IMR-90 (cell line): ENCODE measurements around the gene SNX14. TPM values are rescaled to one million over a fixed set of nuclear protein-coding genes. Genes with fewer than 3 reads are reported as not detected.

Source experiments
- ATAC-seq: fragments of 200-7000 bp; cut with Tn5 transposase; 2 replicates; pipeline ENCODE4 v1.9.1; 2020; ENCODE audit warnings: low read depth, mild to moderate bottlenecking, moderate library complexity
- BruUV-seq: library from RNA; stranded (reverse); fragments of 400-500 nt; replicated peaks from 2 replicates; lab custom pipeline; 2021; lab: Mats Ljungman, UMichigan
- CTCF ChIA-PET: fragments of 300-600 bp; formaldehyde crosslinking; extraction: SDS; loops from one replicate; lab custom pipeline; 2021; ENCODE audit warnings: antibody characterized with exemption; lab: Yijun Ruan, JAX
- POLR2A ChIA-PET: fragments of 300-600 bp; sonication (Branson Sonifier 250); formaldehyde crosslinking; loops from one replicate; lab custom pipeline; 2022; ENCODE audit warnings: antibody characterized with exemption; ENCODE audit not compliant: unreplicated experiment; lab: Charles Lee
- DNase-seq: peaks from one replicate; pipeline ENCODE4 v3.0.0; 2013
- H2AFZ ChIP-seq: replicated peaks from 2 replicates; pipeline ENCODE3; 2013; ENCODE audit warnings: low read length, mild to moderate bottlenecking; ENCODE audit not compliant: poor library complexity
- H2AK5ac ChIP-seq: 2 replicates; pipeline ENCODE4 v1.6.1; 2013; ENCODE audit warnings: low read depth, low read length, inconsistent platforms
- H2AK9ac ChIP-seq: replicated peaks from 2 replicates; pipeline ENCODE3; 2013; ENCODE audit warnings: mild to moderate bottlenecking, low read depth, low read length, moderate library complexity; ENCODE audit not compliant: poor library complexity
- H2BK120ac ChIP-seq: 2 replicates; pipeline ENCODE4 v1.6.1; 2013; ENCODE audit warnings: low read depth, low read length, inconsistent platforms
- H2BK15ac ChIP-seq: 3 replicates; pipeline ENCODE4 v1.6.1; 2013; ENCODE audit warnings: low read depth, low read length, inconsistent platforms
- H2BK20ac ChIP-seq: 2 replicates; pipeline ENCODE4 v1.6.1; 2013; ENCODE audit warnings: low read depth, mild to moderate bottlenecking, inconsistent platforms, low read length, moderate library complexity
- H2BK5ac ChIP-seq: 2 replicates; pipeline ENCODE4 v1.6.1; 2013; ENCODE audit warnings: mild to moderate bottlenecking, low read depth, low read length, inconsistent platforms; ENCODE audit not compliant: poor library complexity, severe bottlenecking
- H3K14ac ChIP-seq: replicated peaks from 2 replicates; pipeline ENCODE4 v1.6.1; 2013; ENCODE audit warnings: low read depth, low read length, inconsistent platforms
- H3K18ac ChIP-seq: 2 replicates; pipeline ENCODE4 v1.6.1; 2013; ENCODE audit warnings: low read depth, low read length, control low read depth
- H3K23ac ChIP-seq: 2 replicates; pipeline ENCODE4 v1.6.1; 2013; ENCODE audit warnings: low read depth, low read length, inconsistent platforms
- H3K27ac ChIP-seq: 2 replicates; pipeline ENCODE4 v1.5.1; 2013; ENCODE audit warnings: mild to moderate bottlenecking, control low read depth, low read length; ENCODE audit not compliant: insufficient read depth
- H3K27me3 ChIP-seq: 2 replicates; pipeline ENCODE4 v1.6.1; 2013; ENCODE audit warnings: low read length; ENCODE audit not compliant: control insufficient read depth, insufficient read depth
- H3K36me3 ChIP-seq: 2 replicates; pipeline ENCODE4 v1.6.1; 2013; ENCODE audit warnings: low read length, mixed read lengths; ENCODE audit not compliant: control insufficient read depth, insufficient read depth
- H3K4ac ChIP-seq: 2 replicates; pipeline ENCODE4 v1.6.1; 2013; ENCODE audit warnings: low read depth, low read length, inconsistent platforms
- H3K4me1 ChIP-seq: 2 replicates; pipeline ENCODE4 v1.6.1; 2013; ENCODE audit warnings: low read length, mixed read lengths; ENCODE audit not compliant: control insufficient read depth, insufficient read depth
- H3K4me2 ChIP-seq: 2 replicates; pipeline ENCODE4 v1.6.1; 2013; ENCODE audit warnings: low read depth, mild to moderate bottlenecking, control low read depth, low read length, moderate library complexity
- H3K4me3 ChIP-seq: 2 replicates; pipeline ENCODE4 v1.5.1; 2013; ENCODE audit warnings: low read depth, mild to moderate bottlenecking, control low read depth, low read length, moderate library complexity; ENCODE audit not compliant: insufficient read depth
- H3K56ac ChIP-seq: 2 replicates; pipeline ENCODE4 v1.6.1; 2013; ENCODE audit warnings: low read length, inconsistent platforms; ENCODE audit not compliant: insufficient read depth; ENCODE audit errors: extremely low read depth
- H3K79me1 ChIP-seq, 2 experiments: 2 replicates each; pipeline ENCODE4 v1.6.1; 2013; ENCODE audit warnings: low read length in 2 of 2, inconsistent platforms in 1 of 2, low read depth in 1 of 2
- H3K9ac ChIP-seq: 2 replicates; pipeline ENCODE4 v1.6.1; 2013; ENCODE audit warnings: low read depth, low read length, control low read depth
- H3K9me1 ChIP-seq: 2 replicates; pipeline ENCODE4 v1.6.1; 2013; ENCODE audit warnings: low read length, inconsistent platforms; ENCODE audit not compliant: insufficient read depth
- H3K9me3 ChIP-seq: 2 replicates; pipeline ENCODE4 v1.6.1; 2013; ENCODE audit warnings: low read length; ENCODE audit not compliant: control insufficient read depth, insufficient read depth
- H4K20me1 ChIP-seq: 2 replicates; pipeline ENCODE4 v1.6.1; 2013; ENCODE audit warnings: low read length, inconsistent platforms; ENCODE audit not compliant: insufficient read depth
- H4K5ac ChIP-seq: 2 replicates; pipeline ENCODE4 v1.6.1; 2013; ENCODE audit warnings: mild to moderate bottlenecking, low read depth, low read length, control low read depth
- H4K8ac ChIP-seq, 2 experiments: 2 replicates each; pipeline ENCODE4 v1.6.1; 2013; ENCODE audit warnings: low read depth in 2 of 2, low read length in 2 of 2, control low read depth in 1 of 2, inconsistent platforms in 1 of 2
- H4K91ac ChIP-seq: 2 replicates; pipeline ENCODE4 v1.6.1; 2013; ENCODE audit warnings: low read depth, low read length, inconsistent platforms; ENCODE audit not compliant: insufficient read depth
- CEBPB ChIP-seq: IDR thresholded peaks from 2 replicates; pipeline ENCODE4 v1.6.1; 2012; ENCODE audit warnings: low read depth, low read length, improper control_type of control experiment
- CTCF ChIP-seq: conservative IDR thresholded peaks from 2 replicates; pipeline ENCODE4 v1.5.1; 2012; ENCODE audit warnings: mild to moderate bottlenecking, low read depth, low read length, improper control_type of control experiment
- POLR2A ChIP-seq: IDR thresholded peaks from 2 replicates; pipeline ENCODE4 v1.6.1; 2012; ENCODE audit warnings: mild to moderate bottlenecking, low read depth, low read length
- RAD21 ChIP-seq: IDR thresholded peaks from 2 replicates; pipeline ENCODE4 v1.6.1; 2012; ENCODE audit warnings: low read length, improper control_type of control experiment
- RCOR1 ChIP-seq: IDR thresholded peaks from 2 replicates; pipeline ENCODE4 v1.6.1; 2012; ENCODE audit warnings: mild to moderate bottlenecking, low read length, improper control_type of control experiment; ENCODE audit not compliant: insufficient replicate concordance
- SMC3 ChIP-seq: fragments of 150-350 bp; IDR thresholded peaks from 2 replicates; pipeline ENCODE4 v1.6.1; 2016; ENCODE audit warnings: low read depth, mild to moderate bottlenecking, antibody characterized with exemption, low read length, moderate library complexity
- WGBS, 2 experiments: methylation state at CpG; one replicate each; pipeline versions ENCODE4 v1.1.5 to v1.1.7; 2013; ENCODE audit warnings: missing lambda C conversion rate in 2 of 2; ENCODE audit not compliant: insufficient read length in 1 of 2; ENCODE audit errors: extremely low coverage in 2 of 2; 5-methylcytosine and 5-hydroxymethylcytosine counted together
- dilution Hi-C: fragments of 300-500 bp; cut with HindIII; formaldehyde crosslinking; loops from one replicate; pipeline ENCODE4 v1.14.3; 2018; ENCODE audit warnings: low sequenced_read_pairs; ENCODE audit not compliant: unreplicated experiment
- in situ Hi-C: fragments of 300-500 bp; cut with MboI; formaldehyde crosslinking; loops from 3 replicates; pipeline ENCODE4 v1.14.3; 2019; ENCODE audit warnings: low sequenced_read_pairs, inconsistent platforms, mixed read lengths
- intact Hi-C: fragments of 100-400 bp; cut with micrococcal nuclease; formaldehyde crosslinking; loops from 2 replicates; pipeline ENCODE4 v1.10.0; 2022
- polyA plus RNA-seq, 3 experiments: library from polyadenylated mRNA; depleted of rRNA; stranded (reverse); fragments of >200 nt; gene quantifications; 2 replicates each; pipeline ENCODE4 v1.2.3, GENCODE V29; 2012; ENCODE audit warnings: low replicate concordance in 1 of 3
- total RNA-seq: library from RNA; depleted of rRNA; stranded (reverse); fragments of >200 nt; gene quantifications from 2 replicates; pipeline ENCODE4 v1.2.3, GENCODE V29; 2012

The SNX14 gene
- total and polyA plus RNA-seq, 2 of the 4 experiments (the other 2 are of a cell fraction): 39.9 to 61.8 TPM

- peak overlapping the region; percentile 38 for H2AFZ ChIP-seq
- POLR2A ChIA-PET: interaction anchor here (1.0 kb wide), 1 partner anchor 18 kb away, joined by 3 read pairs; no protein-coding TSS in a partner anchor
- 8% methylated on average over 2 of the region's 10 CpGs; no CpG with 5 or more reads in 1 of the 2 experiments for WGBS, 2 experiments
Measured at GRCh38 chr6:85482905-85483700, 110.6 kb downstream of the SNX14 start.

More at GRCh38 chr6:85482905-85483700, 110.6 kb downstream of the SNX14 start:
- Histone ChIP-seq H3K27me3 (no peaks in the 10 kb centered on the region), H3K79me1 (peaks cover 31 to 59% of the 10 kb centered on the region in 2 experiments), H2AK5ac (peak overlapping the region; percentile 95), H3K36me3 (peaks cover 17% of the 10 kb centered on the region), H2BK5ac (peak overlapping the region; percentile 47), H3K14ac (peak overlapping the region; percentile 82), H4K20me1 (no peaks in the 10 kb centered on the region), H3K9ac (no peak overlapping the region; the same call in 1 of the 2 replicates), H4K5ac (no peak overlapping the region), H2BK20ac (peak overlapping the region; percentile 60), H3K18ac (no peak overlapping the region), H3K4me2 (no peak overlapping the region), H2AK9ac (peak overlapping the region; percentile 25), H3K27ac (no peak overlapping the region), H3K4ac (peak overlapping the region; percentile 77; the same call in 1 of the 2 replicates), H4K8ac (peak overlapping the region; percentile 5 to 56; a peak in 3 of 4 replicates), H3K9me1 (peaks cover 17% of the 10 kb centered on the region), H3K4me3 (no peak overlapping the region), H3K56ac (no peak overlapping the region), H3K23ac (no peak overlapping the region), H3K9me3 (no peaks in the 10 kb centered on the region), H2BK120ac (peak overlapping the region; percentile 78), H4K91ac (peak overlapping the region; percentile 41; the same call in 1 of the 2 replicates), H2BK15ac (no peak overlapping the region), H3K4me1 (peaks cover 3% of the 10 kb centered on the region; the same call in 1 of the 2 replicates)
- DNase-seq: peak; percentile 71
- CTCF ChIA-PET: interaction anchor here (0.6 to 2.2 kb wide), 32 partner anchors 9 to 143 kb away, joined by 3 to 30 read pairs (median 4); partner anchors contain the start of gene NT5E
- TF ChIP-seq CEBPB (no peak), CTCF (peak; percentile 97), RCOR1 (no peak), POLR2A (0 out of 2 replicates have a peak, but pooled peaks have one; percentile 47), RAD21 (peak; percentile 95), SMC3 (peak; percentile 99)
- intact Hi-C loops (loop anchor here (1.0 kb wide), 3 partner anchors 32 to 128 kb away; no protein-coding TSS in a partner anchor), dilution Hi-C loops (no loop called here), in situ Hi-C loops (loop anchor here (5.0 kb wide), 1 partner anchor 131 kb away; no protein-coding TSS in a partner anchor)
- ATAC-seq: peak; percentile 89
- BruUV-seq: no TSS peak
